Activated T-cell treated with anti-CD3 and anti-CD28 coated beads for 24 hours (primary cell): ENCODE measurements around the gene ZNF827.

Experiments
- DNase-seq: peaks from one replicate; pipeline ENCODE4 v3.0.0-alpha.2; 2020; ENCODE audit warnings: low read depth

ZNF827 gene

GRCh38 chr4:145938618-145939440, at the start of gene ZNF827:
Gene ZNF827 (minus strand): TSS chr4:145938823. CDS start chr4:145938407, 416 bp downstream.
- DNase-seq: peak; percentile 33

GRCh38 chr4:145984563-145984962, 45.9 kb upstream of the ZNF827 start:
- DNase-seq: no peak

GRCh38 chr4:145982791-145983190, 44.2 kb upstream of the ZNF827 start:
- no peak for DNase-seq

- no peak for DNase-seq
Measured at GRCh38 chr4:145979160-145979559, 40.5 kb upstream of the ZNF827 start.

GRCh38 chr4:145976680-145977079, 38.1 kb upstream of the ZNF827 start:
- no peak for DNase-seq

GRCh38 chr4:145960012-145960411, 21.4 kb upstream of the ZNF827 start:
- no peak for DNase-seq

- DNase-seq: no peak
Measured at GRCh38 chr4:145957302-145957701, 18.7 kb upstream of the ZNF827 start.

GRCh38 chr4:145956288-145956890, 17.8 kb upstream of the ZNF827 start:
- peak; percentile 24 for DNase-seq

- no peak for DNase-seq
Measured at GRCh38 chr4:145954924-145955339, 16.3 kb upstream of the ZNF827 start.

- DNase-seq: no peak
Measured at GRCh38 chr4:145951931-145952330, 13.3 kb upstream of the ZNF827 start.

- no peak for DNase-seq
Measured at GRCh38 chr4:145945431-145946155, 7.0 kb upstream of the ZNF827 start.

- DNase-seq: no peak
Measured at GRCh38 chr4:145944886-145945285, 6.3 kb upstream of the ZNF827 start.

GRCh38 chr4:145939856-145940255, 1.2 kb upstream of the ZNF827 start:
- no peak for DNase-seq

- no peak for DNase-seq
Measured at GRCh38 chr4:145939441-145939750, 773 bp upstream of the ZNF827 start.

GRCh38 chr4:145937971-145938611, 532 bp downstream of the ZNF827 start:
- peak; percentile 30 for DNase-seq

- peak; percentile 26 for DNase-seq
Measured at GRCh38 chr4:145936997-145937901, 1.4 kb downstream of the ZNF827 start.

- DNase-seq: peak; percentile 46
Measured at GRCh38 chr4:145936142-145936996, 2.3 kb downstream of the ZNF827 start.

GRCh38 chr4:145935253-145936141, 3.1 kb downstream of the ZNF827 start:
- no peak for DNase-seq

- DNase-seq: no peak
Measured at GRCh38 chr4:145934434-145935047, 4.1 kb downstream of the ZNF827 start.
